IPS-20b (cell line): ENCODE results near the gene PREB.

Source experiments
- H3K27ac ChIP-seq: one replicate; pipeline ENCODE4 v1.5.1; 2013; ENCODE audit warnings: low read length
- H3K27me3 ChIP-seq: 2 replicates; pipeline ENCODE4 v1.6.1; 2013; ENCODE audit warnings: mild to moderate bottlenecking, low read length, inconsistent platforms; ENCODE audit not compliant: insufficient read depth
- H3K36me3 ChIP-seq: 2 replicates; pipeline ENCODE4 v1.6.1; 2013; ENCODE audit warnings: low read depth, mild to moderate bottlenecking, inconsistent platforms, low read length, moderate library complexity; ENCODE audit not compliant: insufficient read depth
- H3K4me1 ChIP-seq: 2 replicates; pipeline ENCODE4 v1.6.1; 2013; ENCODE audit warnings: mild to moderate bottlenecking, control low read depth, inconsistent platforms, low read length, moderate library complexity; ENCODE audit not compliant: insufficient read depth
- H3K4me3 ChIP-seq: 2 replicates; pipeline ENCODE4 v1.5.1; 2013; ENCODE audit warnings: mild to moderate bottlenecking, low read length, inconsistent platforms
- H3K9ac ChIP-seq: 2 replicates; pipeline ENCODE4 v1.6.1; 2013; ENCODE audit warnings: low read depth, mild to moderate bottlenecking, inconsistent platforms, low read length, moderate library complexity
- H3K9me3 ChIP-seq: 2 replicates; pipeline ENCODE4 v1.6.1; 2013; ENCODE audit warnings: mild to moderate bottlenecking, low read depth, low read length, inconsistent platforms; ENCODE audit not compliant: insufficient read depth

The PREB gene

DNA sequence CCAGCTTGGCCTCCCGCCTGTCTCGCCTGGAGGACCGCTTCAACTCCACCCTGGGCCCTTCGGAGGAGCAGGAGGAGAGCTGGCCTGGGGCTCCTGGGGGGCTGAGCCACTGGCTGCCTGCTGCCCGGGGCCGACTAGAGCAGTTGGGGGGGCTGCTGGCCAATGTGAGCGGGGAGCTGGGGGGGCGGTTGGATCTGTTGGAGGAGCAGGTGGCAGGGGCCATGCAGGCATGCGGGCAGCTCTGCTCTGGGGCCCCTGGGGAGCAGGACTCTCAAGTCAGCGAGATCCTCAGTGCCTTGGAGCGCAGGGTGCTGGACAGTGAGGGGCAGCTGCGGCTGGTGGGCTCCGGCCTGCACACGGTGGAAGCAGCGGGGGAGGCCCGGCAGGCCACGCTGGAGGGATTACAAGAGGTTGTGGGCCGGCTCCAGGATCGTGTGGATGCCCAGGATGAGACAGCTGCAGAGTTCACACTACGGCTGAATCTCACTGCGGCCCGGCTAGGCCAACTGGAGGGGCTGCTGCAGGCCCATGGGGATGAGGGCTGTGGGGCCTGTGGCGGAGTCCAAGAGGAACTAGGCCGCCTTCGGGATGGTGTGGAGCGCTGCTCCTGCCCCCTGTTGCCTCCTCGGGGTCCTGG, 51.5 kb downstream of the PREB start:
- Histone ChIP-seq H3K27ac (no peak overlapping the region), H3K9me3 (no peaks in the 10 kb centered on the region), H3K36me3 (no peaks in the 10 kb centered on the region), H3K4me1 (peaks cover 11% of the 10 kb centered on the region; the same call in 1 of the 2 replicates), H3K9ac (no peak overlapping the region), H3K27me3 (peaks cover 28% of the 10 kb centered on the region), H3K4me3 (no peak overlapping the region)

DNA sequence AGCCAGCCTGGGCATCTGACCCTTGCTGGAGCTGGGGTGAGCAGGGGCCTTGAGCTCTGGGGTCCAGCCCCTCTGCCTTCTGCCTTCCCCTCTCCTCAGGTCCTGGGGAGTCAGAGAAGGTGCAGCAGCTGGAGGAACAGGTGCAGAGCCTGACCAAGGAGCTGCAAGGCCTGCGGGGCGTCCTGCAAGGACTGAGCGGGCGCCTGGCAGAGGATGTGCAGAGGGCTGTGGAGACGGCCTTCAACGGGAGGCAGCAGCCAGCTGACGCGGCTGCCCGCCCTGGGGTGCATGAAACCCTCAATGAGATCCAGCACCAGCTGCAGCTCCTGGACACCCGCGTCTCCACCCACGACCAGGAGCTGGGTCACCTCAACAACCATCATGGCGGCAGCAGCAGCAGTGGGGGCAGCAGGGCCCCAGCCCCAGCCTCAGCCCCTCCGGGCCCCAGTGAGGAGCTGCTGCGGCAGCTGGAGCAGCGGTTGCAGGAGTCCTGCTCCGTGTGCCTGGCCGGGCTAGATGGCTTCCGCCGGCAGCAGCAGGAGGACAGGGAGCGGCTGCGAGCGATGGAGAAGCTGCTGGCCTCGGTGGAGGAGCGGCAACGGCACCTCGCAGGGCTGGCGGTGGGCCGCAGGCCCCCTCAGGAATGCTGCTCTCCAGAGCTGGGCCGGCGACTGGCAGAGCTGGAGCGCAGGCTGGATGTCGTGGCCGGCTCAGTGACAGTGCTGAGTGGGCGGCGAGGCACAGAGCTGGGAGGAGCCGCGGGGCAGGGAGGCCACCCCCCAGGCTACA, 52.3 kb downstream of the PREB start:
- Histone ChIP-seq H3K9ac (0 out of 2 replicates have a peak overlapping the region, but pooled peaks have one; percentile 24), H3K36me3 (no peaks in the 10 kb centered on the region), H3K4me1 (peaks cover 8% of the 10 kb centered on the region; the same call in 1 of the 2 replicates), H3K27me3 (peaks cover 20% of the 10 kb centered on the region), H3K27ac (no peak overlapping the region), H3K4me3 (no peak overlapping the region), H3K9me3 (no peaks in the 10 kb centered on the region)
